Left lung (tissue), 10 donors: ENCODE results near the gene SH3BP5L. TPM values are rescaled to one million over a fixed set of nuclear protein-coding genes. Genes with fewer than 3 reads are reported as not detected.

Experiments
- ATAC-seq: fragments of 200-7000 bp; cut with Tn5 transposase; one replicate; pipeline ENCODE4 v1.9.1; 2020; ENCODE audit warnings: moderate library complexity
- DNase-seq, 4 donors: peaks; one replicate each; pipeline ENCODE4 v3.0.0-alpha.2; 2013 to 2020
- H3K27ac ChIP-seq, 2 donors: fragments of 200-600 bp; sonication (generic) in 1 of 2; one replicate each; pipeline versions ENCODE4 v1.5.0 to v1.8.0; 2020 to 2021
- H3K27me3 ChIP-seq, 2 donors: fragments of 200-600 bp; sonication (generic) in 1 of 2; one replicate each; pipeline versions ENCODE4 v1.5.0 to v1.8.0; 2020 to 2021
- H3K36me3 ChIP-seq, 2 donors: fragments of 200-600 bp; sonication (generic) in 1 of 2; one replicate each; pipeline versions ENCODE4 v1.5.0 to v1.8.0; 2020 to 2021
- H3K4me1 ChIP-seq, 2 donors: fragments of 200-600 bp; one replicate each; pipeline ENCODE4 v1.8.0; 2021
- H3K4me3 ChIP-seq, 2 donors: fragments of 200-600 bp; sonication (generic) in 1 of 2; one replicate each; pipeline versions ENCODE4 v1.5.0 to v1.8.0; 2020 to 2021; ENCODE audit warnings: mild to moderate bottlenecking in 1 of 2
- H3K9me3 ChIP-seq, 2 donors: fragments of 200-600 bp; sonication (generic) in 1 of 2; one replicate each; pipeline versions ENCODE4 v1.5.0 to v1.8.0; 2020 to 2021
- CTCF ChIP-seq, 2 donors: fragments of 200-600 bp; sonication (generic) in 1 of 2; IDR thresholded peaks; one replicate each; pipeline versions ENCODE4 v1.5.0 to v1.8.0; 2021; ENCODE audit warnings: antibody characterized with exemption in 2 of 2
- intact Hi-C, 2 donors: fragments of 100-400 bp; cut with DNase I; formaldehyde crosslinking; loops; one replicate each; pipeline versions ENCODE4 v1.11.2 to v1.14.2; 2022
- polyA plus RNA-seq, 6 donors: library from polyadenylated mRNA; unstranded; fragments of 120-200 nt; gene quantifications; one replicate each; pipeline ENCODE4 v1.2.1, GENCODE V29; 2013; ENCODE audit not compliant: insufficient read length in 6 of 6
- total RNA-seq, 2 donors: library from RNA; stranded (reverse); fragmentation: NEBNext Ultra II Directional; extraction: Animal tissue kit (Norgen Biotek cat#: 25700); gene quantifications; one replicate each; pipeline ENCODE4 v1.2.1, GENCODE V29; 2021
- donor health status: DM: no; HTN: yes; CAD: no.
- donor health status: DM: no; HTN: no; CAD: no.

Gene SH3BP5L
- total and polyA plus RNA-seq, 8 donors, result 23.0 to 26.5 (median 23.9) TPM

- H3K36me3 ChIP-seq, result no peaks in the 10 kb centered on the region
- no peaks in the 10 kb centered on the region for H3K9me3 ChIP-seq
- ATAC-seq, result no peak
- no peak overlapping the region for H3K4me3 ChIP-seq
- peaks cover 0 to 11% of the 10 kb centered on the region in 2 donors for H3K4me1 ChIP-seq
- no peak overlapping the region for H3K27ac ChIP-seq
- no peak for TF ChIP-seq CTCF (IDR thresholded peaks at IDR 0.05)
- H3K27me3 ChIP-seq, result peaks cover 0 to 7% of the 10 kb centered on the region in 2 donors
- no peak for DNase-seq
- intact Hi-C loops, result no loop called here
Observed at GRCh38 chr1:248788327-248788726, 37.4 kb downstream of the SH3BP5L start.

GRCh38 chr1:248787430-248787829 lies 38.3 kb downstream of the SH3BP5L start:
- ATAC-seq (no peak), DNase-seq (no peak)
- H3K4me3 ChIP-seq, result no peak overlapping the region
- H3K27ac ChIP-seq, result no peak overlapping the region
- no peaks in the 10 kb centered on the region for H3K9me3 ChIP-seq
- H3K4me1 ChIP-seq, result peaks cover 0 to 11% of the 10 kb centered on the region in 2 donors
- intact Hi-C loops, result no loop called here
- H3K27me3 ChIP-seq, result peaks cover 0 to 7% of the 10 kb centered on the region in 2 donors
- no peaks in the 10 kb centered on the region for H3K36me3 ChIP-seq
- TF ChIP-seq CTCF (IDR thresholded peaks at IDR 0.05), result no peak

- intact Hi-C loops, result no loop called here
- Histone ChIP-seq H3K4me3 (no peak overlapping the region), H3K9me3 (peaks cover 0 to under 1% of the 10 kb centered on the region in 2 donors), H3K27ac (peak overlapping the region in 1 of 2 donors; percentile 66), H3K36me3 (no peaks in the 10 kb centered on the region), H3K4me1 (peaks cover 0 to 11% of the 10 kb centered on the region in 2 donors), H3K27me3 (peaks cover 0 to 7% of the 10 kb centered on the region in 2 donors)
- peak; percentile 23 for ATAC-seq
- no peak for TF ChIP-seq CTCF (IDR thresholded peaks at IDR 0.05)
- DNase-seq, result no peak
Observed at GRCh38 chr1:248786156-248786555, 39.6 kb downstream of the SH3BP5L start.

GRCh38 chr1:248783367-248783766 lies 42.3 kb downstream of the SH3BP5L start:
- H3K4me1 ChIP-seq, result peaks cover 0 to 11% of the 10 kb centered on the region in 2 donors
- DNase-seq (no peak), ATAC-seq (no peak)
- no peak overlapping the region for H3K27ac ChIP-seq
- H3K27me3 ChIP-seq, result peaks cover 0 to 7% of the 10 kb centered on the region in 2 donors
- no peak overlapping the region for H3K4me3 ChIP-seq
- H3K9me3 ChIP-seq, result peaks cover 0 to 2% of the 10 kb centered on the region in 2 donors
- no peaks in the 10 kb centered on the region for H3K36me3 ChIP-seq
- intact Hi-C loops, result no loop called here
- no peak for TF ChIP-seq CTCF (IDR thresholded peaks at IDR 0.05)

- ATAC-seq, result no peak
- Histone ChIP-seq H3K27me3 (peaks cover 0 to 7% of the 10 kb centered on the region in 2 donors), H3K4me3 (no peak overlapping the region), H3K36me3 (no peaks in the 10 kb centered on the region), H3K27ac (no peak overlapping the region), H3K9me3 (peaks cover 0 to 2% of the 10 kb centered on the region in 2 donors), H3K4me1 (peaks cover 0 to 11% of the 10 kb centered on the region in 2 donors)
- TF ChIP-seq CTCF (IDR thresholded peaks at IDR 0.05), result no peak
- intact Hi-C loops, result no loop called here
- no peak for DNase-seq
Observed at GRCh38 chr1:248782416-248783141, 43.1 kb downstream of the SH3BP5L start.
